CD1c-positive myeloid dendritic cell (primary cell): ENCODE results near the gene PIH1D1.
A peak's percentile ranks its signal among the peaks of the same experiment; 100 is the strongest.
"Not testable (repeated sequence)": the region's sequence is repeated elsewhere in the genome, so short reads cannot be mapped to it uniquely, and the experiment has no call there.

Source experiments
- DNase-seq: peaks from one replicate; pipeline ENCODE4 v3.0.0-alpha.2; 2016; ENCODE audit errors: extremely low spot score

Gene PIH1D1

DNA sequence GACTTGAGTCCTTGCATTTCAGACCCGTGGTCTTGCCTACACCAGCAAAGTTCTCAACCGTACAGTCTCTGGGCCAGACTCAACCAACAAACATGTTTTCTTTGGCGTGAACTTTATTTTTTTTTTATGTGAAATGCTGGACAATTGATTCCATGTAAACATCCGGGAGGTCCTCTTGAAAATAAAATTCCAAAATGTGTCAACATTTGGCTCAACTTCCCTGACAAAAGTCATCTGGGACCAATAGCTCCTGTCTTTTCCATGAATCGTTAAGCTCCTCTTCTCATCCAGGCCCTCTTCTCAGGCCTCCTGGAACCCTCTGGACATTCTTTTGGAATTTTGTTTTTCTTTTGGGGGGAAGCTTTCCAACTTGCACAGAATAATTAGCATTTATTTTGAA is 4.2 kb upstream of the PIH1D1 start:
- no peak for DNase-seq

DNA sequence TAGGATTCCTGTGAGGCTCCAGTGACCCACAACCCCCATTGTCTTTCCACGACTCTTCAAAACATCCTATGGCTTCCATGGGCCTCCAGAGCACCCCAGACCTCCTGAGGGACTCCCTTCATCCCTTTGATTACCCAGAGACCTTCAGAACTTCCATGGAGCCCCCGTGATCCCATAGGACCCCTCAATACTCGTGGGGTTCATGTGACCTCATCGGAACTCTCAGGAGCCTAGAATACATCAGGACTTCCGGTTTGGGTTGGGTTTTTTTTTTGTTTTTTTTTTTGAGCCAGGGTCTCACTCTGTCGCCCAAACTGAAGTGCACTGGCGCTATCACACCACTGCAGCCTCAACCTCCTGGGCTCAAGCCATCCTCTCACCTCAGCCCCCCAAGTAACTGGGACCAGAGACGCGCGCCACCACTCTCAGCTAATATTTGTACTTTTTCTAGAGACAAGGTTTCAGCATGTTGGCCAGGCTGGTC is 2.2 kb upstream of the PIH1D1 start:
- DNase-seq = peak; percentile 13

DNA sequence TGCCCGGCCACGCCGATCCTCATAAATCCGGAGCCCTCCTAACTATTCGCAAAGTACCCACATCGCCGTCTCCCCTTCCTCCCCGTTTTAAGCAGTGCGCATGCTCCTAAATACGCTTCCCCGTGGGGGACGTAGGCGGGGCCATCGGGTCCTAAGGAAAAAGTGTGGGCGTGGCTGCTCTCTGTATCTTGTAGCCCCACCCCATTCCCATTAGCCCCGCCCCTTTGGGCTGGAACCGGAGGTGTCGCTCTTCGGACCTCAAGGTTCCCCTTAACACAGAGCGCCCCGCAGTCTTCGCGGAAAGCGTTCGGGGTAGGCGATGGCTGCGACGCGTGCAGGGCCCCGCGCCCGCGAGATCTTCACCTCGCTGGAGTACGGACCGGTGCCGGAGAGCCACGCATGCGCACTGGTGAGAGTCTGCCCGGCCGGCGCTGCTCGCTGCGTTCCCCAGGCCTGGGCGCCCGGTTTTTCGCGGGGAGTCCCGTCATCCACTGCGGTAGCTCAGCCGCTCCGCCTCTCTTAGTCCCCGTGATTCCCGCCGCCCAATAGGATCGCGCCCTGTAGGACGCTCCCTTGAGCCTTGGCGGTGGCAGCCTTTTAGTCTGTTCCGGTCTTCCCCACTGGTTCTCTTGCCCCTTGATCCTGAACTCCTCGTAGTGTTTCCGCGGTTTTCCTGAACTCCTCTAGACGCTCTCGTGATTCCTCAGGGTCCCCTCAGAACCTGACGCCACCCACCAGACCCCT is 1.6 kb upstream of the PIH1D1 start, which contains the start of gene ALDH16A1:
TSS of gene ALDH16A1 (plus strand) at position 213 of the 744 bp plus-strand sequence. CDS start at position 320, 107 bp downstream.
- peak; percentile 99 for DNase-seq

DNA sequence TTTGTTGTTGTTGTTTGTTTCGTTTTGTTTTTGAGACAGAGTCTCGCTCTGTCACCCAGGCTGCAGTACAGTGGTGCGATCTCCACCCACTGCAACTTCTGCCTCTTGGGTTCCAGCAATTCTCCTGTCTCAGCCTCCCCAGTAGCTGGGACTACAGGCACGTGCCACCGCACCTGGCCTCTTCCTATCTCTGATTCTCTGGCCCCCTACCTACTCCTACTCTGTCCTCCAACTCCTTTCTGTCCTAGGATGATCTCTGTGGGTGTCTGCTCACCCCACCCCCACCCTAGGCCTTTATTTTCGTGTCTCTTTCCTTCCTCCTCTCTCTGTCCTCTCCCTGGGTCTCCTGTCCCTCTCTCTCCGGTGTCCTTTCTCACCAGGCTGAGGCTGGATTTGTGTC is 1.2 kb downstream of the PIH1D1 start:
- no peak for DNase-seq

DNA sequence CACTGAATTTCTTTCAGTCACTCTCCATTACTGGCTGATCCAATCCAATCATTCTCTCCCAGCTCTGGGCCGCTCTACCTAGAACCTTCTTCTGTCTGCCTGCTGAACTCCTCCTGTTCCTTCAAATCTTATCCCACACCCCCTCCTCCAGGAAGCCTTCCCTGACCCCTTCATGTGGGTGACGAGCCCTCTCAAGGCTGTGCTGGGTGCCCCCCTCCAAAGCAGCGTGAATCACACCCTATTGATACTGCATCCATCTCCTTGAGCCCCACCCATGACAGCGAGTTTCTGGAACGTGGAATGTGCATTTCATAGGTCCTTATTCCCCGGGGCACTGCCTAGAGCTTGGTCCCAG is 3.2 kb downstream of the PIH1D1 start:
- no peak for DNase-seq

DNA sequence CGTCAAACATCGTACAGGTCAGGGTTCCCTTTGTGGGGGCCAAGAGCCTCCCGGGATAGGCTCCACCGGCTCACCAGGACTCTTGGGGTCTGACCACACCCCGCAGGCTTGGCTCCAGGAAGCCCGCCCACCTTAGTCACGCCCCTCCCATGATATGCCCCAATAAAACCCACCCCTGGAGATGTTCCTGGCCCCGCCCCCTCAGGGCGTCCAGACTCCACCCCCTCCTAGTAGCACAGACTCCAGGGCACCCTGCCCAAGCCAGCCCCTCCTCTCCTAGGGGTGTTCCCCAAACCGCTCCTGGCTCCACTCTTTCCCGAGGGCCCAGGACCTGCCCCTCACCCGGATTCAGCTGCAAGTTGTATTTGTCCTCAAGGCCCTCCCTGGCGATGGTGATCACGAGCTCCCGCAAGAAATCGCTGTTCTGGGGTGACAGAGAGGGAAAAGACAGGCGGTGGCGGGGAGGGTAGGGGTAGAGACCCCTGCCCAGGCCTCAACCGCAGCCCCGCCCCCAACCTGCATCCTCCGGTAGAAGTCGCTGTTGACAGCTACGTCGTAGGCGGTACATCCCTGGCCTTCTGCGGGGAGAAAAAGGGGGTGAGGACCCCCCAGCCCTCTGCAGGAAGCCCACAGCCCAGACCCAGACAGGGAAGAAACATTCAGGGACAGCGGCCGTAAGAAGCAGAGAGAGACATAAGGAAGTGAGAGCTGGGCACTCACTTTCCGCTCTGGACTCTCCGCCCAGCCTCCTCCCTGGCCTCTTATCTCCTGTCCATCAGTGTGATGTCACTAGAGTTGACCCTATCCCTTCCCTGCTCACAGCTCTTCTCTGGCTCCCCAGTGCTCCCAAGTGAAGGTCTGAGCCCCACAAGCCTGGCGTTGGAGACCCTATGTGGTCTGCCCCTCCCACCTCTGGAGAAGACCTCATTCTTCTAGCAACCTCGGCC is 3.9 kb downstream of the PIH1D1 start:
- no peak for DNase-seq

DNA sequence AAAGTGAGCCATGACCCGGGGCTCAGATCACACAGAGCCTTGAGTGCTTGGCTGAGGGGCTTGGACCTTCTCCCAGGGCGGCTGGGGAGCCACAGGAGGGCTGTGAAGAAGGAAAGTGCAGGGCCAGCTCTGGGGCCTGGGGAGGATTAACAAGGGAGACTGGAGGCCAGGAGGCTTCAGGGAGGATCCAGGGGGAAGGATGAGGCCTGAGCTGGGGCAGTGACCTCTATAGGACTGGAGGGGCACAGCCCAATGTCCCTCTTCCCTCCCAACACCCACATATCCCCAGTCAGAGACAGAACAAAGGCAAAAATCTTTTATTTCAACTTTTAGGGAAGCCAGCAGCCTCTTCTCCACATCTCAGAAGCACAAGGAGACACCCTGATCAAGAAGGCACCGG is 5.6 kb downstream of the PIH1D1 start:
- no peak for DNase-seq

DNA sequence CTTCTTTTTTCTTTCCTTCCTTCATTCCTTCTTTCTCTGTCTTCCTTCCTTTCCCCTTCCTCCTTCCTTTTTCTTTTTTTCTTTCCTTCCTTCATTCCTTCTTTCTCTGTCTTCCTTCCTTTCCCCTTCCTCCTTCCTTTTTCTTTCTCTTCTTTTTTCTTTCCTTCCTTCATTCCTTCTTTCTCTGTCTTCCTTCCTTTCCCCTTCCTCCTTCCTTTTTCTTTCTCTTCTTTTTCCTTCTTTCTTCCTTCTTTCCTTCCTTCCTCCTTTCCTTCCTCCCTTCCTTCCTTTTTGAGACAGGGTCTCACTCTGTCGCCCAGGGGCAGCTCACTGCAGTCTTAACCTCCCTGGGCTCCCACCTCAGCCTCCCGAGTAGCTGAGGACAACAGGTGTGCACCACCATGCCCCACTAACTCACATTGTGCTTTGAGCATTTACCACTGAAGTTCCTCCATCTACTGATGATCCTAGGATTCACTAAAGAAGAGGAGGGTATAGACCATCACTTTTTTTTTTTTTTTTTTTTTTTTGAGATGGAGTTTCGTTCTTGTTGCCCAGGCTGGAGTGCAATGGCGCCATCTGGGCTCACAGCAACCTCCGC is 7.4 kb downstream of the PIH1D1 start:
- not testable (repeated sequence) for DNase-seq

DNA sequence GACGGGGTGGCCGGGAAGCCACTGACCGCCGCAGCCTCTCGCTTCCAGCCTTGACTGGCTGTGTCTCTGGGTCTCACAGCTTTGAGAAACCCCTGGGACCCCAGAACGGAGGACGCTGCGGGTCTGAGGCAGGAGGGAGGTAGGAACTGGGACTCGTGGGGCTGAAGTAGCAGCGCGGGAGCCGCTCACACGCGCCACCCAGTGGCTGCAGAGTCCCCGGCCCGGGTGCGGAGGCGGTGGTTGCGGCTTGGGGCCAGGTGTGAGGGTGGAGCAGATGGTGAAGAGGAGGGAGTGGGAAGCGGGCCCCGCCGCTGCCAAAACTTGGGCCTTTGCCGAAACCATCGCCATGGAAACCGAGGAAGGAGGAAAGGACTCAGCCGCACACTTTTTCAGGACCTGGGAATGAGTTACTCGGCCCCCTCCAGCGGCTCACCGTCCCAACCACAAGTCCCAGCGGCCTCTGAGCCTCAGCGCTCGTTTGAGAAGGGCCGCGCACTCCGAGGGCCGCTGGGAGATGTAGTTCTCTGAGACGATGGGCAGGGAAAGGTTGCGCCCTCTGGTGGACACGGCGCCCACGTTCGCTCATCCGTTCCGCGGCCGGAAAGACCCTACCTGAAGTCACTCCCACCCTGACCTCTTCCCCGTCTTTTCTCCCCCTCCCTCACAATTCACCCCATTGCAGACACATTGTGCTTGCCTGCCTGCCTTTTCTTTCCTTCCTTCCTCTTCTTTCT is 8.1 kb downstream of the PIH1D1 start:
- peak; percentile 95 for DNase-seq

DNA sequence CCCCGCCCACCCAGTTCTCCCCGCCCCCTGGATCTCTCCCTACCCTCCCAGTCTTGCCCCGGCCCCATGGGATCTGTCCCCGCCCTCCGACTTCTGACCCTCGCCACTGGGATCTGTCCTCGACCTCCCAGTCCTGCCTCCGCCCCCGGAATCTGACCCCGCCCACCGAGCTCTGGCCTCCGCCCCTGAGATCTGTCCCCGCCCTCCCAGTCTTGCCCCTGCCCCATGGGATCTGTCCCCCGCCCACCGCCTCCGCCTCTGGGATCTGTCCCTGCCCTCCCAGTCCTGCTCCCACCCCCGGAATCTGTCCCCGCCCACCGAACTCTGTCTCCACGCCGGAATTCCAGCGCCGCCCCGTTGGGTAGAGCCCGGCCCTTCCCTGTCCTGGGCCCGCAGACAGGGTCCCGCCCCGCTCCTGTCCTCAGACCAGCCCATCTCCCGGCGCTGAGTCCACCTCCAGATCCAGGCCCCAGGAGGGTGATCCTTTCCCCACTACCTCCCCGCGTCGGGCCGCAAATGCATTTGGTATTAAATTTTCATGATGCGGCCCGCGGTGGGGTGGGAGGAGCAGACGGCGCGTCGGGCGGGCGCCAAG is 8.7 kb downstream of the PIH1D1 start:
- peak; percentile 76 for DNase-seq

DNA sequence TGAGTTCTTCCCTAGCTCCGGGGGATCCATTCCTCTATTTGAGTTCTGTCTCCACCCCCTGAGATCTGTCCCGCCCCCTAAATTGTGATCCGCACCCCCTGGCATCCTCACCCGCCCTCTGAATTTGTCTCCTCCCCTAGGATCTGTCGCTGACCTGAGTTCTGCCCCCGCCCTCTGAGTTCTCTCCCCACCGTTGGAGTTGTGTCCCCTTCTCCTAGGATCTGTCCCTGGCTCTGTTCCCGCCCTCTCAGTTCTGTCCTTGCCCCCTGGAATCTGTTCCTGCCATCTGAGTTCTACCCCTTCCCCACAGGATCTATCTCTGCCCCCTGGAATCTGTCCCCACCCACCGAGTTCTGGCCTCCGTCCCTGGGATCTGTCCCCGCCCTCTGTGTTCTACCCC is 9.3 kb downstream of the PIH1D1 start:
- no peak for DNase-seq

DNA sequence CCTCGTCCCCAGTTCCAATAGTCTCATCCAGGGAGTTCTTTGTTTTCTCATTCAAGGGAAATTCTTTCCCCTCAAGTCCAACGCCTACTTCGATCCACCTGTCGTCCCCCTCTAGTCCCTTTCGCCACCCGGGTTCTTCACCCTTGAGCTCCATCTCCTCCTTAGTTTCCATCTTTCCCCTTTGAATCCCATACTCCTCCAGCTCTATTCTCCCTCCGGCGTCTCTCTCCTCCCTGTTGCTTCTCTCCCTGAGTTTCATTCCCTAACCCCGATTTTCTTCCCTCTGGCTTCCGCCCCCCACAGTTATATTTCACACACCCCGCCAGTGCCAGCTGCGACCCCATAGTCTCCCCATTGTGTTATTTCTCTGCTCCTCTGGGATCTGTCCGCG is 9.7 kb downstream of the PIH1D1 start:
- no peak for DNase-seq

DNA sequence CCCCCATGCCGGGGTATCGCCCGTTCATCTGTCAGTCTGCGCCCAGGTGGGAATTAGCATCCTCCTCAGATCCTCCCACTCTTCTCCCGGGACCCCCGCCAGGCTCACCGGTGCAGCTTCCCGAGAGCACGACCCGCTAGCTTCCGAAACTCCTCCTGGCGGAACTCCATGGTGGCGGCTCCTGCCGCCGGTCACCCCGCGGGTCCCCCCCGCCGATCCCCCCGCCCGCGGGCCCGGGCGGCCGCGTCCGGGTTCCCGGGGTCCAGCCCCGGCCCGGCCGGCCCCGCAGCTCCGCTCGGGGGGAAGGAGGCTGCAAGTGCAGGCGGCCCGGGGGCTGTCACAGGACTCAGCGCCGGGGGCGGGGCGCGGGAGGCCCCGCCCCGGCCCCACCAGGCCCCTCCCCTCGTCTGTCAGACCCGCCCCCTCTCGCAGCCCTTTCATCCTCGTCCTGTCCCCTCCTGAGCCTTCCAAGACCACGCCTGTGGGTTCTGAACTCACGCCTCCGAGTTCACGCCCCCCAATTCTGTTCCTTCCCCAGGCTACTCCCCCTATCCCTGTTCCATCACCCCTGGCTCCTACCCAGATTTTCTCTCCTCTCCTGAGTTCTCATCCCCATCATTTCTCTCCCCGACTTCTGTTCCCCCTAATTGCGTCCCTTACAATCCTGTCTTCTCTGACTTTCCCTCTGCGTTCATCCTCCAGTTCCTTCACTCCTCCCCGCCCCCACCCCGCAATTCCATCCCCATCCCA is 10.2 kb downstream of the PIH1D1 start, which contains the start of gene SLC17A7:
TSS of gene SLC17A7 (minus strand) at position 318 of the 750 bp plus-strand sequence. CDS start at position 170, 148 bp downstream.
- DNase-seq = peak; percentile 39

DNA sequence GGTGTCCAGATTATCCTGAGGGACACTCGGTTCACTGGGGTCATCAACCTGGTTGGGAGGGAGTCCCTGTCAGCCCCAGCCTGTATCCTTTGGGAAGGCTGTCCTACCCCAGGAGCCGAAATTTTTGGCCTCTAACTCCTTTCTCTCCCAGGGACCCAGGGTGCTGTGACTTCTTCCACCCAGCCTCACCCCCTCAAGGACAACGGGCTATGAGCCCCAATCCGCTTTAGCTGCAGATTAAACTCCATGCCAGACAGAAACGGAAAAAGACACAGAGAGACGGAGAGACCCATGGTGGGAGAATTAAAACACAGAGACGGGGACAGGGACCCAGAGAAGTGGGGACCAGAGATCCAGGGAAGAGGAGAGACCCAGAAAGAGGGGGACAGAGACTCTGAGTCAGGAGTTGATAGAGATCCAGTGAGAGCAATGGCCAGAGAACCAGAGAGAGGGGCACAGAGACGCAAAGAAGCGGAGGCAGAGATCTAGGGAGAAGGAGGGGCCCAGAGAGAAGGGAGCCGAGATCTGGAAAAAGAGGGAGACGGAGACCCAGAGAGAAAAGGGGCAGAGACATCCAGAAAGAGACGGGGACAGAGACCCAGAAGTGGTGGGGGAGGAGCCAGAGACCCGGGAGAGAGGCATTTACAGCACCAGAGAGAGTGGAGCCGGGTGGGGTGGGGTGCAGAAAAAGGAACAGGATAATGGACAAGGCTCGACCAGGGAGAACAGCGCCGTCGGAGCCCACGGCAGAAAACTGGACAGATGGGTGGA is 11.0 kb downstream of the PIH1D1 start:
- DNase-seq = no peak

DNA sequence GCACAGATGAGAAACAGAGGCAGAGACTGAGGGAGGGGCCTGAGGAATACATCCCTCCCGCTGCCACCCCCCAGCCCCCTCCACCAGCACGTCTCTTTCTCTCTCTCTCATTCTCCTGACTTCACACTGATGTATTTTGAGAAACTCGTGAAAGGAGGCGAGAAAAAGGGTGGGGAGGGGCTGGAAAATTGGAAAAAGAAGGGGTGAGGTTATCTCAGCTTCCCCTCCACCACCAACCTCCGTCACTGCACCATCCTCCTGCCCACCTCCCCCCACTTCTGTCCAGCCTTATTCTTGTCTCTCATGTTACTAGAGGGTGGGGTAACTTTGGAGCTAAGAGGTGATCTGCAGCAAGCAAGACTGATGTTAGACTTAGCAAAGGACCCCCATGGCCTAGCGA is 11.8 kb downstream of the PIH1D1 start:
- DNase-seq = no peak

DNA sequence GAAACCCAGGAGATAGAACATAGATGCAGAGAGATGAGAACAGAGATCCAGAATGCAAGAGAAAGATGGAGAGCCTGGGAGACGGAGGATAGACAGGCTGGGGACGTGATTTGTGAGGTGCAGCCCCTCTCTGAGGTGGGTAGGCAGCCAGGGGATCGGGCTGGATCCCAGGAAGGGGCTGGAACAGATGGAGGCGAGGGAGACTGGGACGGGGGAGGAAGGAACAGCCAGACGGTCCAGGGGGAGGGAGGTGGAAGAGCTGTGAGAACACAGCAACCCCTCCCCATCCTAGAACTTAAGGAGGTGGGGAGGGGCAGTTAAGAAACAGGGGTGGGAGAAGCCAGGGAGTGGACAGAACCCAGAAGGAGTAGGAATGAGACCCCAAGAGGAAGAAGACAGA is 13.4 kb downstream of the PIH1D1 start:
- no peak for DNase-seq

DNA sequence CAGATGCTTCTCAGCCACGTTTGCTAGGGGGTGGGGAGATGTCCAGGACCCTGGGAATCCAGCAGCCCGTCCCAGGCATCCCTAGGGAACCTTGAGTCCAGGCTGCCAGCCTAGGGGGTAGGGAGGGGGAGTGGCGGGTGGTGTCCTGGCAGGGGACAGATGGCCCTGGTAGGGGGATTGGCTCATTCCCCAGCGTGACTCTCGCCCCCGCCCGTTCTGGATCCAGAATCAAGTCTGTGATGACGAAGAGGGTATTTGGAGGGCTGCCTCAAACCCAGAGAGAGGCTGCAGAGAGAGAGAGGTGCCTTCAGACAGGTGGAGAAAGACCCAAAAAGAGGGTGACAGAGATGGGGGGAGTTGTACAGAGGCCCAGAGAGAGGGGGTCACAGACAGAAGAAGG is 14.4 kb downstream of the PIH1D1 start:
- DNase-seq = no peak

DNA sequence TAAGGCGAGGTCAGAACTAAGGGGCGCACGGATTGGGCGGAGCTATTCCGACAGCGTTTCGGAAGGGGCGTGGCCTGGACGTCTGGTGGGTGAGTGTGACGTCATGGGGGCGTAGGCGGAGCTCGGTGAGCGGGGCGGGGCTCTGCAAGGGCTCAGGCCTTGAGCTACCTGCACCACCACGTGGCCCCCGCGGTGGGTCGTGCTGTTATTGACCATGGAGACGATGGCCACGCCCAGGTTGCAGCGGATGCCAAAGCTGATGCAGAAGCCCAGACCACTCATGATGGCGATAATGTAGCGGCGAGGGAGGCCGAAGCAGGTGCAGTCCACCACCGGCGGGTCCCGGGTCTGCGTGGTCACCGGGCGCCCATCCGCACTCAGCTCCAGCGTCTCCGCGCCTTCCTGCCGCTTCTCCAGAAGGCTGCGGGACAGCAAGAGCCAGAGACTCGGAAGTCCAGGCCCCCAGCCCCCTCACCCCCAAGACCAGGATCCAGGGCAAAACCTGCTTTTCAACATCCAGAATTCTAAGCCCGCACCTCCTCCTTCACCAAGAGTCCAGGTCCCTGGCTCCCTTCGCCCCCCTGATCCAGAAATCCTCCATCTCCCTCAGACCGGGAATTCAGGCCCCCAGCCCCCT is 15.1 kb downstream of the PIH1D1 start:
- peak; percentile 49 for DNase-seq

DNA sequence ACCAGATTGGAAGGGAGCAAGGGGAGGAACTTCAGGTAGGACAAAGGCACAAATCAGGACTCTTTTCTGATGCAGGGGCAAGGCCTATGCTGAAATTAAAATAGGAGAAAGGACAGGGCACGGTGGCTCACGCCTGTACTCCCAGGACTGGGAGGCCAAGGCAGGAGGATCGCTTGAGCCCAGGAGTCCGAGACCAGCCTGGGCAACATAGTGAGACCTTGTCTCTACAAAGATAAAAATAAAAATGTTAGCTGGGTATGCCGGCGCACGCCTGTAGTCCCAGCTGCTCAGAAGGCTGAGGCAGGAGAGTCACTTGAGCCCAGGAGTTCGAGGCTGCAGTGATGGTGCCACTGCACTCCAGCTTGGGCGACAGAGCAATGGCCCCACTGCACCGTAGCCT is 15.9 kb downstream of the PIH1D1 start:
- DNase-seq = no peak
